MM.1S (cell line): ENCODE data around the gene OLFM4.

ENCODE experiments used
- DNase-seq: peaks from one replicate; pipeline ENCODE4 v3.0.0-alpha.2; 2015
- H2AFZ ChIP-seq: fragments of 300-600 bp; sonication (generic); 2 replicates; pipeline ENCODE4 v1.6.0; 2016; ENCODE audit warnings: antibody characterized with exemption, low read length
- H3F3A ChIP-seq: fragments of 300-600 bp; sonication (generic); 2 replicates; pipeline ENCODE4 v1.6.1; 2016; ENCODE audit warnings: mild to moderate bottlenecking, antibody characterized with exemption, low read length, moderate library complexity, mixed read lengths; ENCODE audit not compliant: insufficient read depth
- H3K27ac ChIP-seq: fragments of 300-600 bp; sonication (generic); 2 replicates; pipeline ENCODE4 v1.5.1; 2016; ENCODE audit warnings: mild to moderate bottlenecking, low read length
- H3K27me3 ChIP-seq: fragments of 300-600 bp; sonication (generic); replicated peaks from 2 replicates; pipeline ENCODE4 v1.6.0; 2016; ENCODE audit warnings: low read length; ENCODE audit not compliant: insufficient read depth
- H3K36me3 ChIP-seq: fragments of 300-600 bp; sonication (generic); replicated peaks from 2 replicates; pipeline ENCODE4 v1.6.1; 2016; ENCODE audit warnings: mild to moderate bottlenecking, low read length, mixed read lengths; ENCODE audit not compliant: insufficient read depth
- H3K4me1 ChIP-seq: fragments of 300-600 bp; sonication (generic); 2 replicates; pipeline ENCODE4 v1.6.1; 2016; ENCODE audit warnings: low read length, mixed read lengths
- H3K4me2 ChIP-seq: fragments of 300-600 bp; sonication (generic); 2 replicates; pipeline ENCODE4 v1.6.0; 2016; ENCODE audit warnings: low read depth, low read length
- H3K4me3 ChIP-seq: fragments of 300-600 bp; sonication (generic); 2 replicates; pipeline ENCODE4 v1.5.1; 2016; ENCODE audit warnings: low read length, mixed read lengths
- H3K79me2 ChIP-seq: fragments of 300-600 bp; sonication (generic); 2 replicates; pipeline ENCODE4 v1.6.1; 2016; ENCODE audit warnings: mixed run types, low read length, mixed read lengths
- H3K9ac ChIP-seq: fragments of 300-600 bp; sonication (generic); 2 replicates; pipeline ENCODE4 v1.6.1; 2016; ENCODE audit warnings: low read length, mixed read lengths
- H3K9me2 ChIP-seq: fragments of 300-600 bp; sonication (generic); replicated peaks from 2 replicates; pipeline ENCODE4 v1.6.1; 2016; ENCODE audit warnings: mild to moderate bottlenecking, low read length, mixed read lengths; ENCODE audit not compliant: insufficient read depth
- H3K9me3 ChIP-seq: fragments of 300-600 bp; sonication (generic); replicated peaks from 2 replicates; pipeline ENCODE4 v1.6.1; 2016; ENCODE audit warnings: mild to moderate bottlenecking, low read length, mixed read lengths; ENCODE audit not compliant: insufficient read depth
- H4K20me1 ChIP-seq: fragments of 300-600 bp; sonication (generic); 2 replicates; pipeline ENCODE4 v1.6.1; 2016; ENCODE audit warnings: mild to moderate bottlenecking, low read length, moderate library complexity, mixed read lengths; ENCODE audit not compliant: insufficient read depth
- CTCF ChIP-seq: fragments of 300-600 bp; sonication (generic); IDR thresholded peaks from 2 replicates; pipeline ENCODE4 v1.5.1; 2016; ENCODE audit warnings: antibody characterized with exemption, low read length, mixed read lengths
- EZH2 ChIP-seq: fragments of 300-600 bp; sonication (generic); optimal IDR thresholded peaks from 2 replicates; pipeline ENCODE3; 2017; ENCODE audit warnings: low read depth, mild to moderate bottlenecking, antibody characterized with exemption, low read length, mixed read lengths
- EZH2phosphoT487 ChIP-seq: fragments of 300-600 bp; sonication (generic); IDR thresholded peaks from 2 replicates; pipeline ENCODE4 v1.6.1; 2018; ENCODE audit warnings: antibody characterized with exemption, low read length

OLFM4 gene

DNA sequence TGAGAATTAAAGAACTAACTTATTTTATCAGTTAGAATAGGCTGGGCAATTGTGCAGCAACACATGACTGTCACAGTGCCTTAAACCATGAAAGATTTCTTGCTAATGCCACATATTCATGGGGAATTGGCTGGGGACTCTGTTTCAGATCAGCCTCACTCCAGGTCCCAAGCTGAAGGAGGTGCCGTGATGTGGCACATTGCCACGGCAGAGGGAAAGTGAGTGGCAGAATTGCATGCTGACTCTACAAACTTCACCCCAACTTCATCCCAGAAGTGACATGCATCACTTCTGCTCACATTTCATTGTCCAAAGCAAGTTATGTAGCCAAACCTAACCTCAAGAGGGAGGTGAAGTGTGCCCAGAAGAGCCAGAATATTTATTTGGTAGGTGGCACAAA is 37.8 kb downstream of the OLFM4 start:
- H3K79me2 ChIP-seq: no peaks in the 10 kb centered on the region
- no peak overlapping the region for H3K4me3 ChIP-seq
- TF ChIP-seq EZH2: no peak
- no peak for TF ChIP-seq CTCF
- no peak for TF ChIP-seq EZH2phosphoT487
- H3K9ac ChIP-seq: no peak overlapping the region
- no peak for DNase-seq
- no peaks in the 10 kb centered on the region for H3F3A ChIP-seq
- H3K4me1 ChIP-seq: no peaks in the 10 kb centered on the region
- no peaks in the 10 kb centered on the region for H3K9me2 ChIP-seq
- no peaks in the 10 kb centered on the region for H4K20me1 ChIP-seq
- no peaks in the 10 kb centered on the region for H3K9me3 ChIP-seq
- H3K27me3 ChIP-seq: no peaks in the 10 kb centered on the region
- no peak overlapping the region for H3K4me2 ChIP-seq
- H3K36me3 ChIP-seq: no peaks in the 10 kb centered on the region
- no peak overlapping the region for H3K27ac ChIP-seq
- no peak overlapping the region for H2AFZ ChIP-seq

GRCh38 chr13:53068585-53069520 is 40.2 kb downstream of the OLFM4 start:
- no peak for DNase-seq
- no peak overlapping the region for H3K4me2 ChIP-seq
- H3K4me3 ChIP-seq: no peak overlapping the region
- H3F3A ChIP-seq: no peaks in the 10 kb centered on the region
- H3K27me3 ChIP-seq: no peaks in the 10 kb centered on the region
- no peak overlapping the region for H3K9ac ChIP-seq
- no peaks in the 10 kb centered on the region for H3K9me3 ChIP-seq
- no peaks in the 10 kb centered on the region for H4K20me1 ChIP-seq
- no peaks in the 10 kb centered on the region for H3K9me2 ChIP-seq
- no peak overlapping the region for H2AFZ ChIP-seq
- H3K4me1 ChIP-seq: no peaks in the 10 kb centered on the region
- H3K36me3 ChIP-seq: no peaks in the 10 kb centered on the region
- no peaks in the 10 kb centered on the region for H3K79me2 ChIP-seq
- TF ChIP-seq EZH2: no peak
- TF ChIP-seq EZH2phosphoT487: no peak
- TF ChIP-seq CTCF: no peak
- no peak overlapping the region for H3K27ac ChIP-seq

GRCh38 chr13:53069800-53070199 is 41.2 kb downstream of the OLFM4 start:
- Histone ChIP-seq H3K27me3 (no peaks in the 10 kb centered on the region), H3K27ac (no peak overlapping the region), H2AFZ (no peak overlapping the region), H3K4me1 (no peaks in the 10 kb centered on the region), H3K4me2 (no peak overlapping the region), H3K36me3 (no peaks in the 10 kb centered on the region), H3K9me3 (no peaks in the 10 kb centered on the region), H3K79me2 (no peaks in the 10 kb centered on the region), H3F3A (no peaks in the 10 kb centered on the region), H4K20me1 (no peaks in the 10 kb centered on the region), H3K4me3 (no peak overlapping the region), H3K9ac (no peak overlapping the region), H3K9me2 (no peaks in the 10 kb centered on the region)
- no peak for DNase-seq
- no peak for TF ChIP-seq CTCF
